Measurements from ENCODE around the gene LST1. TPM values are rescaled to one million over a fixed set of nuclear protein-coding genes. Genes with fewer than 3 reads are reported as not detected.
A peak's percentile ranks its signal among the peaks of the same experiment; 100 is the strongest.

LST1 gene
- total RNA-seq, 4 donors from 2014 or later = 1.6 to 7.0 (median 4.4) TPM

DNA sequence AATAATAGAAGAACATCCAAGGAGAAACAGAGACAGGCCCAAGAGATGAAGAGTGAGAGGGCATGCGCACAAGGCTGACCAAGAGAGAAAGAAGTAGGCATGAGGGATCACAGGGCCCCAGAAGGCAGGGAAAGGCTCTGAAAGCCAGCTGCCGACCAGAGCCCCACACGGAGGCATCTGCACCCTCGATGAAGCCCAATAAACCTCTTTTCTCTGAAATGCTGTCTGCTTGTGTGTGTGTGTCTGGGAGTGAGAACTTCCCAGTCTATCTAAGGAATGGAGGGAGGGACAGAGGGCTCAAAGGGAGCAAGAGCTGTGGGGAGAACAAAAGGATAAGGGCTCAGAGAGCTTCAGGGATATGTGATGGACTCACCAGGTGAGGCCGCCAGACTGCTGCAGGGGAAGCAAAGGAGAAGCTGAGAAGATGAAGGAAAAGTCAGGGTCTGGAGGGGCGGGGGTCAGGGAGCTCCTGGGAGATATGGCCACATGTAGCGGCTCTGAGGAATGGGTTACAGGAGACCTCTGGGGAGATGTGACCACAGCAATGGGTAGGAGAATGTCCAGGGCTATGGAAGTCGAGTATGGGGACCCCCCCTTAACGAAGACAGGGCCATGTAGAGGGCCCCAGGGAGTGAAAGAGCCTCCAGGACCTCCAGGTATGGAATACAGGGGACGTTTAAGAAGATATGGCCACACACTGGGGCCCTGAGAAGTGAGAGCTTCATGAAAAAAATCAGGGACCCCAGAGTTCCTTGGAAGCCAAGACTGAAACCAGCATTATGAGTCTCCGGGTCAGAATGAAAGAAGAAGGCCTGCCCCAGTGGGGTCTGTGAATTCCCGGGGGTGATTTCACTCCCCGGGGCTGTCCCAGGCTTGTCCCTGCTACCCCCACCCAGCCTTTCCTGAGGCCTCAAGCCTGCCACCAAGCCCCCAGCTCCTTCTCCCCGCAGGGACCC, 11.7 kb upstream of the LST1 start:
- no peak for DNase-seq (ENCODE audit: low spot score in 2 of 2)
- TF ChIP-seq, protein P1, sequence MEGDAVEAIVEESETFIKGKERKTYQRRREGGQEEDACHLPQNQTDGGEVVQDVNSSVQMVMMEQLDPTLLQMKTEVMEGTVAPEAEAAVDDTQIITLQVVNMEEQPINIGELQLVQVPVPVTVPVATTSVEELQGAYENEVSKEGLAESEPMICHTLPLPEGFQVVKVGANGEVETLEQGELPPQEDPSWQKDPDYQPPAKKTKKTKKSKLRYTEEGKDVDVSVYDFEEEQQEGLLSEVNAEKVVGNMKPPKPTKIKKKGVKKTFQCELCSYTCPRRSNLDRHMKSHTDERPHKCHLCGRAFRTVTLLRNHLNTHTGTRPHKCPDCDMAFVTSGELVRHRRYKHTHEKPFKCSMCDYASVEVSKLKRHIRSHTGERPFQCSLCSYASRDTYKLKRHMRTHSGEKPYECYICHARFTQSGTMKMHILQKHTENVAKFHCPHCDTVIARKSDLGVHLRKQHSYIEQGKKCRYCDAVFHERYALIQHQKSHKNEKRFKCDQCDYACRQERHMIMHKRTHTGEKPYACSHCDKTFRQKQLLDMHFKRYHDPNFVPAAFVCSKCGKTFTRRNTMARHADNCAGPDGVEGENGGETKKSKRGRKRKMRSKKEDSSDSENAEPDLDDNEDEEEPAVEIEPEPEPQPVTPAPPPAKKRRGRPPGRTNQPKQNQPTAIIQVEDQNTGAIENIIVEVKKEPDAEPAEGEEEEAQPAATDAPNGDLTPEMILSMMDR (IDR thresholded peaks at IDR 0.05) = no peak
- no peak for TF ChIP-seq POLR2A (IDR thresholded peaks at IDR 0.05)
- intact Hi-C loops (cut with DNase I; ENCODE audit: low total_unique reads) = no loop called here
- no peak overlapping the region for H3K4me3 ChIP-seq (ENCODE audit: low read depth, poor library complexity, severe bottlenecking)
- whole genome bisulfite sequencing, 2 donors = 80 to 83% methylated on average over 14 of the region's 14 CpGs

DNA sequence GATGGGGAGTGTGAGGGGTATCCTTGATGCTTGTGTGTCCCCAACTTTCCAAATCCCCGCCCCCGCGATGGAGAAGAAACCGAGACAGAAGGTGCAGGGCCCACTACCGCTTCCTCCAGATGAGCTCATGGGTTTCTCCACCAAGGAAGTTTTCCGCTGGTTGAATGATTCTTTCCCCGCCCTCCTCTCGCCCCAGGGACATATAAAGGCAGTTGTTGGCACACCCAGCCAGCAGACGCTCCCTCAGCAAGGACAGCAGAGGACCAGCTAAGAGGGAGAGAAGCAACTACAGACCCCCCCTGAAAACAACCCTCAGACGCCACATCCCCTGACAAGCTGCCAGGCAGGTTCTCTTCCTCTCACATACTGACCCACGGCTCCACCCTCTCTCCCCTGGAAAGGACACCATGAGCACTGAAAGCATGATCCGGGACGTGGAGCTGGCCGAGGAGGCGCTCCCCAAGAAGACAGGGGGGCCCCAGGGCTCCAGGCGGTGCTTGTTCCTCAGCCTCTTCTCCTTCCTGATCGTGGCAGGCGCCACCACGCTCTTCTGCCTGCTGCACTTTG, 10.7 kb upstream of the LST1 start, which contains the start of gene TNF:
Gene TNF, plus strand, starts transcription at position 231 of the 567 bp plus-strand sequence. Its CDS starts 177 bp downstream, at position 408.
- WGBS, 2 donors = 28 to 39% methylated on average over 19 of the region's 19 CpGs
- intact Hi-C loops (cut with DNase I; ENCODE audit: low total_unique reads) = no loop called here
- TF ChIP-seq, protein P1 (IDR thresholded peaks at IDR 0.05) = no peak
- no peak for TF ChIP-seq POLR2A (IDR thresholded peaks at IDR 0.05)
- DNase-seq (ENCODE audit: low spot score in 2 of 2) = peak; percentile 55 to 90
- H3K4me3 ChIP-seq (ENCODE audit: low read depth, poor library complexity, severe bottlenecking) = no peak within 1 kb of the TSS

DNA sequence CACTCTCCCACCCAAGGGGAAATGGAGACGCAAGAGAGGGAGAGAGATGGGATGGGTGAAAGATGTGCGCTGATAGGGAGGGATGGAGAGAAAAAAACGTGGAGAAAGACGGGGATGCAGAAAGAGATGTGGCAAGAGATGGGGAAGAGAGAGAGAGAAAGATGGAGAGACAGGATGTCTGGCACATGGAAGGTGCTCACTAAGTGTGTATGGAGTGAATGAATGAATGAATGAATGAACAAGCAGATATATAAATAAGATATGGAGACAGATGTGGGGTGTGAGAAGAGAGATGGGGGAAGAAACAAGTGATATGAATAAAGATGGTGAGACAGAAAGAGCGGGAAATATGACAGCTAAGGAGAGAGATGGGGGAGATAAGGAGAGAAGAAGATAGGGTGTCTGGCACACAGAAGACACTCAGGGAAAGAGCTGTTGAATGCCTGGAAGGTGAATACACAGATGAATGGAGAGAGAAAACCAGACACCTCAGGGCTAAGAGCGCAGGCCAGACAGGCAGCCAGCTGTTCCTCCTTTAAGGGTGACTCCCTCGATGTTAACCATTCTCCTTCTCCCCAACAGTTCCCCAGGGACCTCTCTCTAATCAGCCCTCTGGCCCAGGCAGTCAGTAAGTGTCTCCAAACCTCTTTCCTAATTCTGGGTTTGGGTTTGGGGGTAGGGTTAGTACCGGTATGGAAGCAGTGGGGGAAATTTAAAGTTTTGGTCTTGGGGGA, 10.0 kb upstream of the LST1 start:
- intact Hi-C loops (cut with DNase I; ENCODE audit: low total_unique reads) = no loop called here
- WGBS, 2 donors = 52 to 62% methylated on average over 8 of the region's 8 CpGs

DNA sequence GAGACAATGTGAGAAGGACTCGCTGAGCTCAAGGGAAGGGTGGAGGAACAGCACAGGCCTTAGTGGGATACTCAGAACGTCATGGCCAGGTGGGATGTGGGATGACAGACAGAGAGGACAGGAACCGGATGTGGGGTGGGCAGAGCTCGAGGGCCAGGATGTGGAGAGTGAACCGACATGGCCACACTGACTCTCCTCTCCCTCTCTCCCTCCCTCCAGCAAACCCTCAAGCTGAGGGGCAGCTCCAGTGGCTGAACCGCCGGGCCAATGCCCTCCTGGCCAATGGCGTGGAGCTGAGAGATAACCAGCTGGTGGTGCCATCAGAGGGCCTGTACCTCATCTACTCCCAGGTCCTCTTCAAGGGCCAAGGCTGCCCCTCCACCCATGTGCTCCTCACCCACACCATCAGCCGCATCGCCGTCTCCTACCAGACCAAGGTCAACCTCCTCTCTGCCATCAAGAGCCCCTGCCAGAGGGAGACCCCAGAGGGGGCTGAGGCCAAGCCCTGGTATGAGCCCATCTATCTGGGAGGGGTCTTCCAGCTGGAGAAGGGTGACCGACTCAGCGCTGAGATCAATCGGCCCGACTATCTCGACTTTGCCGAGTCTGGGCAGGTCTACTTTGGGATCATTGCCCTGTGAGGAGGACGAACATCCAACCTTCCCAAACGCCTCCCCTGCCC, 9.0 kb upstream of the LST1 start:
- no peak overlapping the region for H3K4me3 ChIP-seq (ENCODE audit: low read depth, poor library complexity, severe bottlenecking)

More for the DNA sequence above, 10.0 kb upstream of the LST1 start:
- no peak for DNase-seq (ENCODE audit: low spot score in 2 of 2)
- no peak for TF ChIP-seq POLR2A (IDR thresholded peaks at IDR 0.05)
- TF ChIP-seq, protein P1 (IDR thresholded peaks at IDR 0.05) = no peak
- no peak overlapping the region for H3K4me3 ChIP-seq (ENCODE audit: low read depth, poor library complexity, severe bottlenecking)

DNA sequence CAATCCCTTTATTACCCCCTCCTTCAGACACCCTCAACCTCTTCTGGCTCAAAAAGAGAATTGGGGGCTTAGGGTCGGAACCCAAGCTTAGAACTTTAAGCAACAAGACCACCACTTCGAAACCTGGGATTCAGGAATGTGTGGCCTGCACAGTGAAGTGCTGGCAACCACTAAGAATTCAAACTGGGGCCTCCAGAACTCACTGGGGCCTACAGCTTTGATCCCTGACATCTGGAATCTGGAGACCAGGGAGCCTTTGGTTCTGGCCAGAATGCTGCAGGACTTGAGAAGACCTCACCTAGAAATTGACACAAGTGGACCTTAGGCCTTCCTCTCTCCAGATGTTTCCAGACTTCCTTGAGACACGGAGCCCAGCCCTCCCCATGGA, 8.5 kb upstream of the LST1 start:
- TF ChIP-seq POLR2A (IDR thresholded peaks at IDR 0.05) = no peak
- TF ChIP-seq, protein P1 (IDR thresholded peaks at IDR 0.05) = no peak
- intact Hi-C loops (cut with DNase I; ENCODE audit: low total_unique reads) = no loop called here
- no peak for DNase-seq (ENCODE audit: low spot score in 2 of 2)
- 84 to 85% methylated on average over 3 of the region's 3 CpGs for WGBS, 2 donors
- no peak overlapping the region for H3K4me3 ChIP-seq (ENCODE audit: low read depth, poor library complexity, severe bottlenecking)

More for the DNA sequence above, 9.0 kb upstream of the LST1 start:
- TF ChIP-seq, protein P1 (IDR thresholded peaks at IDR 0.05) = no peak
- no peak for TF ChIP-seq POLR2A (IDR thresholded peaks at IDR 0.05)
- intact Hi-C loops (cut with DNase I; ENCODE audit: low total_unique reads) = no loop called here
- DNase-seq (ENCODE audit: low spot score in 2 of 2) = no peak
- 79 to 80% methylated on average over 17 to 18 of the region's 19 CpGs for WGBS, 2 donors

Measured in lower leg skin (tissue), 4 donors.